Stimulated activated CD8-positive, alpha-beta memory T cell treated with anti-CD3 and anti-CD28 coated beads, Interleukin-2, amount 100 ng/mL, for 48 hours (primary cell): ENCODE data around the gene TUT7.
A peak's percentile ranks its signal among the peaks of the same experiment; 100 is the strongest.
"Not testable (repeated sequence)": the region's sequence is repeated elsewhere in the genome, so short reads cannot be mapped to it uniquely, and the experiment has no call there.

Experiments
- DNase-seq, 2 donors: peaks; one replicate each; pipeline ENCODE4 v3.0.0-alpha.2; 2020; ENCODE audit warnings: low read depth in 2 of 2

TUT7 gene, protein sequence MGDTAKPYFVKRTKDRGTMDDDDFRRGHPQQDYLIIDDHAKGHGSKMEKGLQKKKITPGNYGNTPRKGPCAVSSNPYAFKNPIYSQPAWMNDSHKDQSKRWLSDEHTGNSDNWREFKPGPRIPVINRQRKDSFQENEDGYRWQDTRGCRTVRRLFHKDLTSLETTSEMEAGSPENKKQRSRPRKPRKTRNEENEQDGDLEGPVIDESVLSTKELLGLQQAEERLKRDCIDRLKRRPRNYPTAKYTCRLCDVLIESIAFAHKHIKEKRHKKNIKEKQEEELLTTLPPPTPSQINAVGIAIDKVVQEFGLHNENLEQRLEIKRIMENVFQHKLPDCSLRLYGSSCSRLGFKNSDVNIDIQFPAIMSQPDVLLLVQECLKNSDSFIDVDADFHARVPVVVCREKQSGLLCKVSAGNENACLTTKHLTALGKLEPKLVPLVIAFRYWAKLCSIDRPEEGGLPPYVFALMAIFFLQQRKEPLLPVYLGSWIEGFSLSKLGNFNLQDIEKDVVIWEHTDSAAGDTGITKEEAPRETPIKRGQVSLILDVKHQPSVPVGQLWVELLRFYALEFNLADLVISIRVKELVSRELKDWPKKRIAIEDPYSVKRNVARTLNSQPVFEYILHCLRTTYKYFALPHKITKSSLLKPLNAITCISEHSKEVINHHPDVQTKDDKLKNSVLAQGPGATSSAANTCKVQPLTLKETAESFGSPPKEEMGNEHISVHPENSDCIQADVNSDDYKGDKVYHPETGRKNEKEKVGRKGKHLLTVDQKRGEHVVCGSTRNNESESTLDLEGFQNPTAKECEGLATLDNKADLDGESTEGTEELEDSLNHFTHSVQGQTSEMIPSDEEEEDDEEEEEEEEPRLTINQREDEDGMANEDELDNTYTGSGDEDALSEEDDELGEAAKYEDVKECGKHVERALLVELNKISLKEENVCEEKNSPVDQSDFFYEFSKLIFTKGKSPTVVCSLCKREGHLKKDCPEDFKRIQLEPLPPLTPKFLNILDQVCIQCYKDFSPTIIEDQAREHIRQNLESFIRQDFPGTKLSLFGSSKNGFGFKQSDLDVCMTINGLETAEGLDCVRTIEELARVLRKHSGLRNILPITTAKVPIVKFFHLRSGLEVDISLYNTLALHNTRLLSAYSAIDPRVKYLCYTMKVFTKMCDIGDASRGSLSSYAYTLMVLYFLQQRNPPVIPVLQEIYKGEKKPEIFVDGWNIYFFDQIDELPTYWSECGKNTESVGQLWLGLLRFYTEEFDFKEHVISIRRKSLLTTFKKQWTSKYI (N-terminal part only)

DNA sequence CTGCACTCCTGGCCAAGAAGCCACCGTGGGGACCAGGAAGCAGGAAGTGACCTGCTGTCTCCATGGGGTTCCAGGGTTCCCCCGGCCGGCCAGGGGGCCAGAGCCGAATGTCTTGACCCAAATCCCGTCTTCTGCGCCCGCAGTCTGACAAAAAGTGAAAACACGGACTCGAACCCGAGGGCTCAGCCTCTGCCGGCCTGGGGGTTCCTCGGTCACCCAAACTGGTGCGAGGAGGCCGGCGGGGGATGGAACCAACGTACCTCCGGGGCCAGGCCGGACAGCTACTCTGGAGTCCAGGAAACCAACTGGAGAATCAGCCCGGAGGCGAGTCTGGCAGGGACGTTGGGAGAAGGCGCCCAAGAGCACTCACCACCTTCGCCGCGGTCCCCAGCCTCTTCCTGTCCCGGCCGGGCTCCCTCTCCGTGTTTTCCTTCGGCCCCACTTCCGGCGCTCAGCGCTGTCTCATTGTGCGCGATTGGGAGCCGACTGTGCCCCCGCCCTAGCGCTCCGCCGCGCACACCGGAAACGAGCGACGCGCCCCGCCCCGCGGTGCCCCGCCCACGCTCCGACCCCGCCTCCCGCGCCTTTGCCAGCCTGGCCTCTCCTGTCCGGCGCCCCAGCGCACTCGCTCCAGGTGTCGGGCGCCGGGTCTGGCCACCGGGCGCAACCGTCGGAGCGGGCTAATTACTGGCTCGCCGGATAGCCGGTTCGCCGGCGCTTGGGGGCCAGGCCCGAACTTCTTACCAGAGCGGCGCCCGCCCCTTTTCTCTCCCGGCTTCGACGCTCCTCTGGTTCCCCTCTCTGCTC lies at the start of gene TUT7:
TUT7 (minus strand) TSS at position 400 of the 807 bp plus-strand sequence. CDS start 1,211 bp downstream, outside the sequence.
- peak; percentile 91 for DNase-seq

DNA sequence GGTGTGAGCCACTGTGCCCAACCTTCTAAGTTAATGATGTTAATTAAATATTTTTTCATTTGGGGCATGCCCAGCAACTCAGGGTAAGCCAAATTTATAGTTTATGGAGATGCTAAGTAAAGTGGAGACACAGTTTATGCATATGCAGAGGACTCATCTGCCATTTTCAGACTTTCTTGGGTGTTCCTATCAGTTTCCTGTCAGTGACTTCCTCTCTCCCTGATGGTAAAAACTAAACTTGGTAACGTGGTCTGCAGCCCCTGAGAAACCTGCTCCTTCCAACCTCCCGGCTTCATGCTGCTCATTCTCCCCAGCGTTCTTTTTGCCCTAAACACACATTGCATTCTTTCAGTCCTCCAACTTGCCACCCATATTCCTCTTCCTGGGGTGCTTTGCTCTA lies 48.4 kb upstream of the TUT7 start:
- DNase-seq: no peak

DNA sequence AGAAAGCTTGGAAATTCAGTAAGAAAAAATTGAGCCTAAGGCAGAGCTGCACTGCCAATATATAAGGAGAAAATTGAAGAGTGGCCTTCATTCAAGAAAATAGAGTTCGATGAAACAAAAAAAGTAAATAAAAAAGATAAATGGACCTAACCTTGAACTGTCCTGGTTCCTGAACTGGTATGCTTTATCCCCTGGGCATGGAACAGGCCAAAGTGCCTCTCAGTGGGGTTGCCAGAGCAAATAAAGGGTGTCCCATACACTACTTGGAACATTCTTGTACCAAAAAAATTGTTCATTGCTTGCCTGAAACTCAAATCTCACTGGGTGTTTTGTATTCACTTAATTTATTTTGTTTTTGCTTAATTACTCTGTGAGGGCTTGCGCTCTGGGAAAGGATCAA lies 42.2 kb upstream of the TUT7 start:
- DNase-seq: no peak

DNA sequence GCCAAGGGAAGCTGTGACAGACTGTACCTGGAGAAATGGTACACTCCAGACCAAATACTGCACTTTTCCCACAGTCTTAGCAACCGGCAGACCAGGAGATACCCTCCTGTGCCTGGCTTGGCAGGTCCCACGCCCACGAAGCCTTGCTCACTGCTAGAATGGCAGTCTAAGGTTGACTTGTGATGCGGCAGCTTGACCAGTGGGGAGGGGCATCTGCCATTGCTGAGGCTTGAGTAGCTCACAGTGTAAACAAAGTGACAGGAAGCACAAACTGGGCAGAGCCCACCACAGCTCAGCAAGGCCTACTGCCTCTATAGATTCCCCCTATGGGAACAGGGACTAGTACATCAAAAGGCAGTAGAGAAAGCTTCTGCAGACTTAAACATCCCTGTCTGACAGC lies 36.0 kb upstream of the TUT7 start:
- not testable (repeated sequence) for DNase-seq

DNA sequence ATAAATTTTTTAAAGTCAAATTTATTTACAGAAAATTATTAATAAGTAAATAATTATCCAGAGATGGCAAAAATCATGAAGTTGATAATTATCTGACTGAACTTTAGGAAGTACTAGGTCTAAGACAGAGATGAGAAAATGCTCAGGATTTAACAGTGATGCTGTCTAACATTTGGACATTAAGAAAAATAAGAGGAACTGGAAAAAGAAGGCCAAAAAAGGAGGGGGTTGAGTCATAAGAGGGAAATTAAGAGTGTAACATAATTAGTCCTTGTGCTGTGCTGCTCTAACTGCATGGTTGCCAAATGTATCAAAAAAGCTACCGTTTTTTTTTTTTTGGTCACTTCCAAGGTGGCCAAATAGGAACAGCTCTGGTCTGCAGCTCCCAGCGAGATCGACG lies 35.4 kb upstream of the TUT7 start:
- no peak for DNase-seq

DNA sequence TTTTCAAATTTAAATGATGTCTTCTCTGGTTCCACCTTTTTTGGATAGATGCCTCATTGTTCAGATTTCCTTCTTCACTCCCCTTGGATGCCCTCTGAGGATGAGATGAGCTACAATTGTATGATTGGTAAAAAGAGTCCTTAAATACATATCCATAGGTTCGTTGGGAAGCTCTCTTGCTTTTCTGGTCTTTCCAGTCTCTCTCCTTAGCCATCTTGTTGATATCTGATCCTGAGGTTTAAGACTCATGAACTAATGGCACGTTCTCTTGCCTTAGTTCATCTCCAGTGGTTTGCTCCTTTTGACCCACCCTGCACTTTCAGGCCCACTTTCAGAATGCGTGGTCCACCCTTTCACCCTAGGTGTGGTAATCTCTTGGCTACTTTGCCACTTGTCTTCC lies 33.2 kb upstream of the TUT7 start:
- no peak for DNase-seq

DNA sequence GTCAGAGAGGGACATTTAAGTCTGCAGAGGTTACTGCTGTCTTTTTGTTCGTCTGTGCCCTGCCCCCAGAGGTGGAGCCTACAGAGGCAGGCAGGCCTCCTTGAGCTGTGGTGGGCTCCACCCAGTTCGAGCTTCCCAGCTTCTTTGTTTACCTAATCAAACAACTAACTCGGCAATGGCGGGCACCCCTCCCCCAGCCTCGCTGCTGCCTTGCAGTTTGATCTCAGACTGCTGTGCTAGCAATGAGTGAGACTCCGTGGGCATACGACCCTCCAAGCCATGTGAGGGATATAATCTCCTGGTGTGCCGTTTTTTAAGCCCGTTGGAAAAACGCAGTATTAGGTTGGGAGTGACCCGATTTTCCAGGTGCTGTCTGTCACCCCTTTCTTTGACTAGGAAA lies 28.8 kb upstream of the TUT7 start:
- not testable (repeated sequence) for DNase-seq

DNA sequence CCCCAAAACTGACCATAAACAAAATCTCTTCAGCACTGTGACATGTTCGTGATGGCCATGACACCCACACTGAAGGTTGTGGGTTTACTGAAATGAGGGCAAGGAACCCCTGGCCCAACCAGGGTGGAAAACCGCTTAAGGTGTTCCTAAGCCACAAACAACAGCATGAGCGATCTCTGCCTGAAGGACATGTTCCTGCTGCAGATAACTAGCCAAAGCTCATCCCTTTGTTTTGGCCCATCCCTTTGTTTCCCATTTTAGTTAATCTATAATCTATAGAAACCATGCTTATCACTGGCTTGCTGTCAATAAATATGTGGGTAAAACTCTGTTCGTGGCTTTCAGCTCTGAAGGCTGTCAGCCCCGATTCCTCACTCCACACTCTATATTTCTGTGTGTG lies 21.8 kb upstream of the TUT7 start:
- no peak for DNase-seq

DNA sequence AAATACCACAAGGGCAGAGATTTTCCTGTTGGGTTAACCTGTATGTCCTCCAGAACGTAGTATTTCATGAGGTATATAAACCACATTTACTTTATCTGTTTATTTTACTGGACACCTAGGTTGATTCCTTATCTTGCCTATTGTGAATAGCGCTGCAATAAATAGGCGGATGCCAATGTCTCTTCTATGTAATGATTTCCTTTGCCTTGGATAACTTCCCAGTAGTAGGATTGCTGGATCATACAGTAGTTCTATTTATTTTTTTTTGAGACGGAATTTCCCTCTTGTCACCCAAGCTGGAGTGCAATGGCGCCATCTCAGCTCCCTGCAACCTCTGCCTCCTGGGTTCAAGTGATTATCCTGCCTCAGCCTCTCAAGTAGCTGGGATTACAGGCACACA lies 15.6 kb upstream of the TUT7 start:
- DNase-seq: no peak

DNA sequence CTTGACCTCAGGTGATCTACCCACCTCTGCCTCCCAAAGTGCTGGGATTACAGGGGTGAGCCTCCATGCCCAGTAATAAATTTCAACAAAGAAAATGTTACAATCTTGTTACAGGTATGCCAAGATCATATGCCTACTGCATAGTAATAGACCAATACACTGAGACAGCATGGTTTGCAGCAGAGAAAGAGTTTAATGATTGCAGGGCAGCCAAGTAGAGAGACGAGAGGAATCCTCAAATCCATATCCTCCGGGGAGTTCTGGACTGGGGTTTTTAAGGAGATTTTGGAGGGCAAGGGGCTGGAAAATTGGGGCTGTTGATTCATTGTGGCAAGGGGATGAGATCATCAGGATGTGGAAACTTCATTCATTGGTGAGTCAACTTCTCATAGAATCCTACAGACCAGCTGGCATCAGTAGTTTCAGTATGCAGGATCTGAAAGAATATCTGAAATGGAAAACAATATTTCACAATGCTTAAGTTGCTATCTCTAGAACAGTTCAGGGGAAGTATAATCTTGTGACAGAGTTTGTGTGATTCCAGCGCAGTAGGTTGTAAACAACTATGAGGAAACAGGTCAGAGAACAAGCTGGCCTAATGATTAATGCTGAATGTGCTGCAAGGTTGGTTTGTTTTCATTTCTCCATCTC lies 14.8 kb upstream of the TUT7 start:
- DNase-seq: no peak

DNA sequence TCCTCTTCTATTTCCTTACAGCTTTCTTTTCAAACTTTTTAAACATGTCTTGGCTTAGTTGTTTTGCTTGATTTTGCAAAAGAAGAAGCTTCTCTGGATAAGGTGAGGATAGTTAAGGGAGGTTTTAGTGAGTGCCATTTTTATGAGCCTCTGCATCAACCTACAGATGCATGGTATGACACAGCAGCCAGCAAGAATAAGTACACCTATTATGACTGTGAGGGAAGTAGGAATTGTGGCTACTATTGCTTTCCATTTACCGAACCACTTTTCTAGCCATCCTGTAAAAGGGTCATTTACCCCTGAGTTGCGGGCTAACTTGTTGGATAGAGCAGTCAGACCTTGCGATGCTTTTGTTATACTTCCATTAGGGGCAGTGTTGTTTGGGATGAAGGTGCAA lies 7.0 kb upstream of the TUT7 start:
- no peak for DNase-seq

DNA sequence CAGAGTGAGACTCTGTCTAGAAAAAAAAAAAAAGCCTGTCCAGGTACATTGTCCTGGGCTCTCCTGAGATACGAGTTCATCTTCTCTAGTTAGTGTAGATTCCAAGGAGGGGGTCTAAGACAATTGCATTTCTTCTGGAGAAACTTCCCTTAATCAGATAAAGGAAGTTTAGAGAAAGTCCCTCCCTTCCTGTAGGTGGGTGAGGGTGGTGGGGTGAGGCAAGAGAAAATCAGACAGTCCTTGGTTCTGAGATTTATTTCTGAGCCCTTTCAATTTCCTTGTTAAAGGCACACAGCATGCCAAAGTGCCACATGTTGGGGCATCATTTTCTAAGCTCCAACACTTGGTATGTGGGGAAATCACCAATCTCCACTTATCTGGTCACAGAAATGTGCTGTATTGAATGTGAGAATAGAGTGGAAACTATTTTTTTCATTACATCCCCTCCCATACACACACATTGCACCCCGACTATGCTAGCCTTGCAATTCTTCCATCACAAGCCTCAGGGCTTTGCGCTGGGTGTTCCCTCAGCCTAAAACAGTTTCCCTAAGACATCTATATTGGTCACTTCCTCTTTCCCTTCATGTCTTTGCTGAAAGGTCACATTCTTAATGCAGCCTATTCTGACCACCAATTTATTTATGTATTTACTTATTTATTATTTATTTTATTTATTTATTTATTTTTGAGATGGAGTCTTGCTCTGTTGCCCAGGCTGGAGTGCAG lies 5.1 kb upstream of the TUT7 start:
- no peak for DNase-seq

DNA sequence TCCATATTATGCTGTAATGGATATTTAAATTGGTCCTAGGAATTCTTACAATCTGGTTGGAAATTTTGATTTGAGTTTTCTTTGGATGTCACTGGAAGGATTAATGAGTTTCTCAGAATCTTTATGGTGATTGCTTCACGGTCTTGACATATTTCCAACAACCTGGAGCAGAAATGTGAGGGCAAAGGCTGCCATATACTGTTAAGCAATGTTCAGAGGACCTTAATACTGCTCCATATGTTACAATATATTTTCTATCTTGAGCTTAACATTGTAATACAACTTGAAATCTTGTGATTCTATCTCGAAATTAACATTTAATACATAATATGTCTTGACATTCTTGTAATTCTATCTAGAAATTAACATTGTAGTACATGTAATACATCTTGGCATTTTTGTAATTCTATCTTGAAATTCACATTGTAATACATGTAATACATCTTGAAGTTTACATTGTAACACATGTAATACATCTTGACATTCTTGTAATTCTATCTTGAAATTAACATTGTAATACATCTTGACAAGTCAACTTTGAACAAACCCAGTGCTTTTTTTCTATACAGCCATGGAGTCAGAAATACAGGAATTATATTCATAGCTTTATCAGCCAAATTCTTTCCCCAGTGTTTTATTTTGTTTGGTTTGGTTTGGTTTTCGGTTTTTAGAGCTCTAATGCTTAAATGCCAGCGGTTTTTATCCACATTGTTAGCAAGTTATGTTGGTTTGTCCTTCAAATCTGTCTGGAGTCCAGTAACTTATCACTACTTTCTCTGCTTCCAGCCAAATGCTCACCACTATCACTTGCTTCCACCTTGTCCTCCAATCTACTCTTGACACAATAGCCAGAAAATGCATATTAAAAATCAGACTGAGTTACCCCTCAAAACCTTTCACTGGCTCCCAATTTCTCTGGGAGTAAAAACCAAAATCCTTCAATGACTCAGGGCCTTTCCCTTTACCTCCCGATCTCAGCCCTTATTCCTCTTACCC lies 3.0 kb upstream of the TUT7 start:
- no peak for DNase-seq

DNA sequence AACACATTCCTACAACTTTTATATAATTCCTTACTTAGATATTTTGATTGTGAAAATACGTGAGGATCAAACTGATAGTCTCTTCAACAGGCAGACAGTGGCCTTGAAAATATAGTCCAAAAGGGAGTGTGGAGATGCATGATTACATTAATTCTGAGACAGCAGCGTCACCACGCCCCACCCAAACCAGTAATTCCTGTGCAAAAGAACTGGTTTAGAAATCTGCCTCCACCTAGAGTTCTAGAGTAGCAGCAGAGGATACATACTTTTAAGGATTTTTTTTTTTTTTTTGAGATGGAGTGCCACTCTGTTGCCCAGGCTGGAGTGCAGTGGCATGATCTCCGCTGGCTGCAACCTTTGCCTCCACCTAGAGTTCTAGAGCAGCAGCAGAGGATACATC lies 1.6 kb upstream of the TUT7 start:
- no peak for DNase-seq

DNA sequence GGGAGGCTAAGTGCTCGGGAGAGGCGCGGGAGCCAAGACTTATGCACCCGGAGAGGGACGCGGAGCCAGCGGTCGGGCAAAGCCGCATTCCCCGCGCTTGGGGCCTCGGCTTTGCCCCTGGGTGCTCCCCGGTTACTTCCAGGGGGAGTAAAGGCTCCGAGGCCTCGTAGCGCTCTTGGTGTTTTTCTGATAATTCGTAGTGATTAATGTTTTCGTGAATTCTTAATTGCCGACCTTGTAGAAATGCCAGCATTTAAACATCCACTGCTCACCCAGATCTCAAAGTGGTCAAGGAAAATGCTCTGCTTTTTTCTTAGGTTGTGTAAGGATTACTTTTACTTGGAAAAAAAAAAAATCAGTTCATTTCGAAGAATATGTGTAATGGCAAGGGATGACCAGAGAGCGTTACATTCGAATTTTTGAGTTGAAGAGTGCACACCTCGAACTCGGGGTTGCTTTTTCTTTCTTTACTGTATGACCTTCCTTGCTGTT lies 654 bp upstream of the TUT7 start:
- DNase-seq: no peak

DNA sequence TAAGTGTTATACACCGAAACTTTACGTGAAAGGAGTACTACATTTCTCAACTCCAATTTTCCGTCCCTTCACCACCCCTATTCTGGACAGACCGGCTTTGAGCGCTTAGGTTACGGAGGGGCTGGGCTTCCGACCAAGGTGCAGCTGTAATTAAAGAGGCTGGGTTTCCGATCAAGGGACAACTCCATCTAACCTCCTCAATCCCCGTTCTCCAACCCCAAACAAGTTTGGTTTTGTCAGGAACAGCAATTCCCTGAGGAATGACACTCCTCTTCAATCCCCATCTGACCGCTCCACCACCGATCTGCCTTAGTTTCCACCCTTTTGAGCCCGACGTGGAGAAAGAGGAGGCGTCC lies 577 bp downstream of the TUT7 start:
- peak; percentile 11 to 13 for DNase-seq

DNA sequence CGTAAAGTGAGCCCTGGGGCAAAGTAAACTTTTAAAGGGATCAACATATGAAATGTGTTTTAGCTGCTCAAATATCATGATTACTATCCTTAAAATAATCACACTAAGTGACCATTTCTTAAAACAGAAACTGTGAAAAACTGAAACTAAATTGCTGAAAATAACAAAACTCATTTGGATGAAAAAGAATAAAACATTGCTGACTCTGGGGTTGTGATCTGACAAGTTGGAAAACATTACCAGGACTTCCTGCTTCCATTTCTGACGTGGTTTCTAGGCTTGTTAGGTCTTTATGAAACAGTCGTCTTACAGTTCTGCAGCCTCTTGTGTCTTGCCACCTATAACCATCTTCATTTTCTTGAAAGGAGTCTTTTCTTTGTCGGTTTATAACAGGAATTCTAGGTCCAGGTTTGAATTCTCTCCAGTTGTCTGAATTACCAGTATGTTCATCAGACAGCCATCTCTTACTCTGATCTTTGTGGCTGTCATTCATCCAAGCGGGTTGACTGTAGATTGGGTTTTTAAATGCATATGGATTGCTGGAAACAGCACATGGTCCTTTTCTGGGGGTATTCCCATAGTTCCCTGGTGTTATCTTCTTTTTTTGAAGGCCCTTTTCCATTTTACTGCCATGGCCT lies 1.7 kb downstream of the TUT7 start:
- DNase-seq: no peak

DNA sequence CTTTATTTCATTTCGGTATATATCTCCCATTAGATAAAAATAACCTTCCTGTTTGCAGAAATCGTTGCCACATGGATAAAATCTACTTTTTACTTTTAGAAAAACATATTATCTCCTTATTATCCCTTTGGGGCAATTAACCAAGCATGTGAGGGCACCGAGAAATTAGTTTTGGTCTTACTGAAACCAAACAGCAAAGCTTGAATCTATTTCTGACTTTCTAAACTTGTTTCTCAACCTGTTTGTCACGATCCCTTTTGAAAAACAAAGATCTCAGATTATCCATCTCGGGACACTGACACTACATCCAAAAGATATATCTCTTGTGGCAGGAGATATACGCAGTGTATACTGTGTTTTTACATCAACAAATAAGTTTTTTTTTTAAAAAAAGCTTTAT lies 2.3 kb downstream of the TUT7 start:
- no peak for DNase-seq
